GM23338 (cell line): ENCODE data around the gene UBE2E2.

ENCODE experiments used
- EZH2 ChIP-seq: fragments of 200-600 bp; sonication (generic); IDR thresholded peaks from one replicate; pipeline ENCODE4 v1.8.0; 2017; ENCODE audit warnings: antibody characterized with exemption, mild to moderate bottlenecking, low read depth; ENCODE audit not compliant: unreplicated experiment
- TF ChIP-seq, protein P1 (sequence below), 2 experiments: fragments of 200-600 bp in 1 of 2; sonication (generic) in 1 of 2; conservative IDR thresholded peaks; 2 replicates each; pipeline versions ENCODE4 v1.5.1 to v1.6.1; 2016 to 2017; ENCODE audit warnings: antibody characterized with exemption in 2 of 2, low read depth in 2 of 2, mild to moderate bottlenecking in 2 of 2, moderate library complexity in 1 of 2
- TF ChIP-seq, protein P2 (sequence below): IDR thresholded peaks from one replicate; pipeline ENCODE4 v1.6.1; 2018; ENCODE audit warnings: antibody characterized with exemption; ENCODE audit not compliant: unreplicated experiment

DNA sequence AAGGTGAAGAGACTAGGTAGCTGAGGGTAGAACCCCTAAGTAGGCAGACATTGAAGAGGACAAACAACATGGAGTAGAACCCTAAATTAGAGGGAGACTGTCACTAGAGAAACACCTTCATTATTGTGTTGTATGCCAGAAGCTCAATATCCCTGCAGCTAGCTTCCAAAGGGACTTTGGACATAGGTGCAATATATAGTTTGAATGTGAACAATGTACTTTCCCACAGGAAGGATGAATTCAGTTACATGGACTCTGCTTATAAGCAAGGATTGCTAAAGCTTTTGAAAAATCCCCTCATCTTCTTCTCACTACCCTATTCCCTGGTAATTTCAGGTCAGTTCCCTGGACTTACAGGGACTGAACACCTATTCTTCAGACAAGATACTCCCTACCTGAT lies 288.9 kb downstream of the UBE2E2 start:
- TF ChIP-seq EZH2: no peak
- TF ChIP-seq, protein P1, sequence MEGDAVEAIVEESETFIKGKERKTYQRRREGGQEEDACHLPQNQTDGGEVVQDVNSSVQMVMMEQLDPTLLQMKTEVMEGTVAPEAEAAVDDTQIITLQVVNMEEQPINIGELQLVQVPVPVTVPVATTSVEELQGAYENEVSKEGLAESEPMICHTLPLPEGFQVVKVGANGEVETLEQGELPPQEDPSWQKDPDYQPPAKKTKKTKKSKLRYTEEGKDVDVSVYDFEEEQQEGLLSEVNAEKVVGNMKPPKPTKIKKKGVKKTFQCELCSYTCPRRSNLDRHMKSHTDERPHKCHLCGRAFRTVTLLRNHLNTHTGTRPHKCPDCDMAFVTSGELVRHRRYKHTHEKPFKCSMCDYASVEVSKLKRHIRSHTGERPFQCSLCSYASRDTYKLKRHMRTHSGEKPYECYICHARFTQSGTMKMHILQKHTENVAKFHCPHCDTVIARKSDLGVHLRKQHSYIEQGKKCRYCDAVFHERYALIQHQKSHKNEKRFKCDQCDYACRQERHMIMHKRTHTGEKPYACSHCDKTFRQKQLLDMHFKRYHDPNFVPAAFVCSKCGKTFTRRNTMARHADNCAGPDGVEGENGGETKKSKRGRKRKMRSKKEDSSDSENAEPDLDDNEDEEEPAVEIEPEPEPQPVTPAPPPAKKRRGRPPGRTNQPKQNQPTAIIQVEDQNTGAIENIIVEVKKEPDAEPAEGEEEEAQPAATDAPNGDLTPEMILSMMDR (conservative IDR thresholded peaks at IDR 0.05; ENCODE audit: low read depth in 2 of 2): no peak
- TF ChIP-seq, protein P2, sequence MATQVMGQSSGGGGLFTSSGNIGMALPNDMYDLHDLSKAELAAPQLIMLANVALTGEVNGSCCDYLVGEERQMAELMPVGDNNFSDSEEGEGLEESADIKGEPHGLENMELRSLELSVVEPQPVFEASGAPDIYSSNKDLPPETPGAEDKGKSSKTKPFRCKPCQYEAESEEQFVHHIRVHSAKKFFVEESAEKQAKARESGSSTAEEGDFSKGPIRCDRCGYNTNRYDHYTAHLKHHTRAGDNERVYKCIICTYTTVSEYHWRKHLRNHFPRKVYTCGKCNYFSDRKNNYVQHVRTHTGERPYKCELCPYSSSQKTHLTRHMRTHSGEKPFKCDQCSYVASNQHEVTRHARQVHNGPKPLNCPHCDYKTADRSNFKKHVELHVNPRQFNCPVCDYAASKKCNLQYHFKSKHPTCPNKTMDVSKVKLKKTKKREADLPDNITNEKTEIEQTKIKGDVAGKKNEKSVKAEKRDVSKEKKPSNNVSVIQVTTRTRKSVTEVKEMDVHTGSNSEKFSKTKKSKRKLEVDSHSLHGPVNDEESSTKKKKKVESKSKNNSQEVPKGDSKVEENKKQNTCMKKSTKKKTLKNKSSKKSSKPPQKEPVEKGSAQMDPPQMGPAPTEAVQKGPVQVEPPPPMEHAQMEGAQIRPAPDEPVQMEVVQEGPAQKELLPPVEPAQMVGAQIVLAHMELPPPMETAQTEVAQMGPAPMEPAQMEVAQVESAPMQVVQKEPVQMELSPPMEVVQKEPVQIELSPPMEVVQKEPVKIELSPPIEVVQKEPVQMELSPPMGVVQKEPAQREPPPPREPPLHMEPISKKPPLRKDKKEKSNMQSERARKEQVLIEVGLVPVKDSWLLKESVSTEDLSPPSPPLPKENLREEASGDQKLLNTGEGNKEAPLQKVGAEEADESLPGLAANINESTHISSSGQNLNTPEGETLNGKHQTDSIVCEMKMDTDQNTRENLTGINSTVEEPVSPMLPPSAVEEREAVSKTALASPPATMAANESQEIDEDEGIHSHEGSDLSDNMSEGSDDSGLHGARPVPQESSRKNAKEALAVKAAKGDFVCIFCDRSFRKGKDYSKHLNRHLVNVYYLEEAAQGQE: no peak
